Activated naive CD8-positive, alpha-beta T cell (primary cell): ENCODE measurements around the gene HNF1B.

Experiments
- H3K27ac Mint-ChIP-seq: one replicate; pipeline ENCODE4 v1.8.0; 2021; ENCODE audit warnings: mixed read lengths
- H3K27me3 Mint-ChIP-seq: one replicate; pipeline ENCODE4 v1.8.0; 2021; ENCODE audit warnings: mixed read lengths
- H3K36me3 Mint-ChIP-seq: one replicate; pipeline ENCODE4 v1.8.0; 2021; ENCODE audit warnings: mixed read lengths
- H3K4me1 Mint-ChIP-seq: one replicate; pipeline ENCODE4 v1.8.0; 2021; ENCODE audit warnings: low read depth, mixed read lengths
- H3K4me3 Mint-ChIP-seq: one replicate; pipeline ENCODE4 v1.8.0; 2021; ENCODE audit warnings: mild to moderate bottlenecking, mixed read lengths
- H3K9me3 Mint-ChIP-seq: one replicate; pipeline ENCODE4 v1.8.0; 2021; ENCODE audit warnings: low read depth, mixed read lengths

The HNF1B gene

DNA sequence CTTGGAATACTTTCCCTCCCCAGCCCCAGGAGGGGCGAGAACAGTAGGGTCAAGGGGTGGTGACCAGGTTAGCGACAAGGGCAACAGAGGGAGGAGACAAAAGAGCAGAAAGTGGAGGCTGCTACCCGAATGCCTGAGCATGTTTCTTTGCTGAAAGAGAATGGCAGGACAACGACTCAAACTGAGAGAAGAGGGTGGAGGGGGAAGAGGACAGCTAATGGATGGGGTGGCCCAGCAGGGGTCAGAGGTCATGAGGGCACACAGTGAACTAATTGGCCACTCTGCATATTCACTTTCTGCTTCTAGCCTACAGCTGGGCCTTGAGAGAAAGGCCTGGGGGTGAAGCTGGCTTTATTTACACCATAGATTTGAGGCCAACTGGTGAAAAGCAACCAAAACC lies 82.5 kb downstream of the HNF1B start:
- no peaks in the 10 kb centered on the region for H3K27me3 Mint-ChIP-seq
- no peak overlapping the region for H3K27ac Mint-ChIP-seq
- no peaks in the 10 kb centered on the region for H3K4me1 Mint-ChIP-seq
- H3K36me3 Mint-ChIP-seq = no peaks in the 10 kb centered on the region
- no peaks in the 10 kb centered on the region for H3K9me3 Mint-ChIP-seq
- no peak overlapping the region for H3K4me3 Mint-ChIP-seq

DNA sequence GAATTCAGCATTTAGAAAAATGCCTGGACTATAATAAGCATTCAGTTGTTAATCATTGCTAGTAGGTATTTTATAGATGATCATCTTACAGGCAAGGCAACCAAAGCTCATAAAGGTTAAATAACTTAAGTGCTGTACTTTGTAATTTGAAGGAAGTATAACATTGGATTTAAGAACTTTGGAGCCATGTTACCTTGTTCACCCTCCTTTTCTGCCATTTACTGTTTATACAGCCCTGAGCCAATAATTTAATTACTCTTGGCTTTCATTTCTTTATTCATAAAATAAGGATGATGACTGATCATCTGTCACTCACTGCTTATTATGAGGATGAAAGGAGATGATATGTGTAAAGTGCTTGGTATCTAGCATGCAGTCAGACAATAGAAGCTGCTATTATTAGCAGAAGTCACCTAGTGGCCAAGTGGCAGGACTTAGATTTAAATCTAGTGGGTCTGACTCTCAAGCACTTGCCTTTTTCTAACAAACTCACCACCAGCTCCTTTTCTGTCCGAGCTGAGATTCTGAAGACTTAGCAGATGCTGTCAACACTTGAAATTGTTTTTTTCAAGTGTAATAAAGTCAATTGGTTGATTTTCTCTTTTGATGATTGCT lies 83.4 kb downstream of the HNF1B start:
- Mint-ChIP-seq H3K27ac (no peak overlapping the region), H3K4me1 (no peaks in the 10 kb centered on the region), H3K4me3 (no peak overlapping the region), H3K36me3 (no peaks in the 10 kb centered on the region), H3K9me3 (no peaks in the 10 kb centered on the region), H3K27me3 (no peaks in the 10 kb centered on the region)

DNA sequence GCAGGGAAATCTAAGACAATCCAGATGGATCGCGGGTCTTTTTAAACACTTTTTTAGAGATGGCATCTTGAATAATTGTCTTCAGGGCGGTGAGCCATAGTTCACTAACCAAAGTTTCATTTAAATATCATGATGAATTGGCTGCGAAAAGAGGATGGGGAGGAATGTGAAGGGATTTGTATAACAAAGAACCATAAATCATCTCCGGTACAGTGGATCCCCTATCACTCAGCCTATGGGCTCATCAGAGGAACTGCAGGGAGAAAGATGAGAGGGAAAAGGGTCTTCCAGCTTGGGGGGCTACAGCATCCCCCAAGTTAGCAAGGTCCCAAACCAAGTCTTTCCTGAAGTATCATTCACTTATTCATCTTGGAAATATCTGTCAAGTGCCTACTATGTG lies 84.9 kb downstream of the HNF1B start:
- H3K27me3 Mint-ChIP-seq = no peaks in the 10 kb centered on the region
- no peaks in the 10 kb centered on the region for H3K36me3 Mint-ChIP-seq
- H3K4me1 Mint-ChIP-seq = no peaks in the 10 kb centered on the region
- H3K4me3 Mint-ChIP-seq = no peak overlapping the region
- H3K9me3 Mint-ChIP-seq = no peaks in the 10 kb centered on the region
- H3K27ac Mint-ChIP-seq = no peak overlapping the region

DNA sequence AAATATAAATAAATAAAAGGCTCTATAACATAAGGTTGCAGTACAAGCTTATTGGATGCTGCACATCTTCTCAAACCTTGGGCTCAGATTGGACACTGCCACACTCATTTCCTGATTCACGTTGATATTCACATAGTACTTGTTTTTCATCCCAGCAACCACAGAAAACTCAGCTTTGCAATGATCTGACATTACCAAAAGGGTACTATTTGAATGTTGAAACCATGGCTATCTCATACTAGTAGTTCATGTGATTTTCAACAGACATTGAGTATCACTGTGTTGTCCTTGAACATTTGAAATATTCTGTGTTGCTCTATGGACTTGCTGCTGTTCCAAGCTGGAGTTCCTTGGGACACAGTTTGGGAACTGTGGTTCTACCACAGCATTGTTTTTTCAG lies 87.7 kb downstream of the HNF1B start:
- Mint-ChIP-seq H3K27ac (no peak overlapping the region), H3K4me3 (no peak overlapping the region), H3K27me3 (no peaks in the 10 kb centered on the region), H3K36me3 (no peaks in the 10 kb centered on the region), H3K4me1 (no peaks in the 10 kb centered on the region), H3K9me3 (no peaks in the 10 kb centered on the region)

DNA sequence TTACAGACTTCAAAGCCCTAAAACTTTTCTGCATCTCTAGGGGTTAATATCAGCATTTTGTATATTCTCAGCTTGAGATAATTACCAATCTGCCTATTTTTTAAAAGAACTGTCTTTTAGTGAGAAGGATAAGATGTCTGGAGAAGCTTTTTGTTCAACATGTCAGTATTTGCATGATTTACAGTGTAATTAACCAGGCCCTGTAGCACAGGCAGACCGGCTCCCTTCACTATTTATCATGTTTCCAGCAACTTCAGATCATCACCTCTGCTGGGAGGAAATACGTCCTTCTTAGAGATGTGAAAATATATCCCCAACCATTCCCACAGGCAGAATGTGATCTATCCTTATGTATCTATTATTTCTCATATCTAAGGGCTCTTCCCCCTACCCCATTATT lies 93.0 kb downstream of the HNF1B start:
- Mint-ChIP-seq H3K4me1 (no peaks in the 10 kb centered on the region), H3K27ac (no peak overlapping the region), H3K36me3 (no peaks in the 10 kb centered on the region), H3K4me3 (no peak overlapping the region), H3K9me3 (no peaks in the 10 kb centered on the region), H3K27me3 (peaks cover 23% of the 10 kb centered on the region)

DNA sequence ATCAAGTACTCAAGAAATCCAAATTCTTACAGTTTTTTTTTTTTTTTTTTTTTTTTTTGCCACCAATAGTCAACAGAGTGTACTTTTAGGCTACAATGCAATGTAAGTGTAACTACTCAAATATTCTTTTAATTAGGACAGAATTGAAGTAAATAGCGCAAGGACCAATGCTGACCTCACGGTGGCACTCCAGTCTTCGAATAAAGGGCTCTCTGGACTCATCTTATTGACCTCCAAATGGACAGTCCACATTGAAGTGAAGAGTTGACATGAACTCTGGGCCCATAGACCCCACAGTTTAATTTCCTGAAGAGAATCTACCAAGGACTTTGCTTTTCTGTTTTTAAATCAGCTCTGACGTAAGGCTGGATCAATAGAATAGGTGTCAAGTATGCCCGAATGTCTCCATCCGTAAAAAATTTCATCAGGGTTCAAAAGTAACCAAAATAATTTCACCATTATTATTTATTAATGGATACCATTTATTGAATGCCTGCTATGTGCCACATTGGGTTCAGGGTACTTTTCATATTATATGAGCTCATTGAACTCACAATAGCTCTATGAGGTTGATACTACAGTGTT lies 94.3 kb downstream of the HNF1B start:
- Mint-ChIP-seq H3K27ac (no peak overlapping the region), H3K27me3 (peaks cover 32% of the 10 kb centered on the region), H3K9me3 (no peaks in the 10 kb centered on the region), H3K36me3 (no peaks in the 10 kb centered on the region), H3K4me1 (no peaks in the 10 kb centered on the region), H3K4me3 (no peak overlapping the region)

DNA sequence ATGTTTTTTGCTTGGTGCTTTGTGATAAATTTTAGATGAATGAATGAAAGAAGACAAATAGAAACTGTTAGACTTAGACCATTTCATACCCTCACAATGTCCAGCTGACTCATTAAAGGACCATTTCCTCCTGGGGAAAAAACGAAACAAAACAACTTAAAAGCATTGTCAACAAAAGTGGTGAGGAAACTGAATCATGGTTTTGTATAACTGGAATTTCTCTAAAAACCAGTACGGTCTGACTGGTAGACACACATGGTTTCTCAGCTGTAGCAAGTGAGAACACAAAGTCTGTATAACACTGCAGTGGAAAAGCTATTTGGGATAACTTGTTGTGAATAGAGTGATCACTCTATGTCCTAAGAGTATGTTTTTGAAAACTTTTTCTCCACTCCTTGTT lies 96.3 kb downstream of the HNF1B start:
- no peak overlapping the region for H3K27ac Mint-ChIP-seq
- no peak overlapping the region for H3K4me3 Mint-ChIP-seq
- H3K27me3 Mint-ChIP-seq = peaks cover 40% of the 10 kb centered on the region

DNA sequence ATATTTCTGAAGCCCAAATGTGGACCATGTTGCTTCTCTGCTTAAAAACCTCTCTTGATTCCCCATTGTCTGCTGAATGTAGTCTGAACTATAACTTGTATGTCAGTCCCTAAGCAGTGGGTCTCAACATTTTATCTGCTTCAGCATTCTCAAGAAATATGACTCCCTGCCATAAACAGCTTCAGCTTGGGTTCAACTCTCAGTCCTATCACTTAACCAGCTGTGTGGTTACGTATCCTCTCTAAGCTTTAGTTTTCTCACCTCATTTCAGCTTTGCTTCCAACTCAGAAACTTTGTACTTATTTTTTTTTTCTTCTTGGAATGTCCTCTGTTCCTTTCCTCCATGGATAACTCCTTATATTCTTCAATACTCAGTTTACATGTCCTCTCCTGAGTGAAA lies 97.0 kb downstream of the HNF1B start:
- H3K36me3 Mint-ChIP-seq = peaks cover under 1% of the 10 kb centered on the region
- H3K4me3 Mint-ChIP-seq = no peak overlapping the region
- H3K9me3 Mint-ChIP-seq = no peaks in the 10 kb centered on the region
- peaks cover 7% of the 10 kb centered on the region for H3K4me1 Mint-ChIP-seq
- no peak overlapping the region for H3K27ac Mint-ChIP-seq
- H3K27me3 Mint-ChIP-seq = peaks cover 40% of the 10 kb centered on the region

More for the DNA sequence above, 96.3 kb downstream of the HNF1B start:
- Mint-ChIP-seq H3K4me1 (peaks cover 7% of the 10 kb centered on the region), H3K36me3 (no peaks in the 10 kb centered on the region), H3K9me3 (no peaks in the 10 kb centered on the region)

DNA sequence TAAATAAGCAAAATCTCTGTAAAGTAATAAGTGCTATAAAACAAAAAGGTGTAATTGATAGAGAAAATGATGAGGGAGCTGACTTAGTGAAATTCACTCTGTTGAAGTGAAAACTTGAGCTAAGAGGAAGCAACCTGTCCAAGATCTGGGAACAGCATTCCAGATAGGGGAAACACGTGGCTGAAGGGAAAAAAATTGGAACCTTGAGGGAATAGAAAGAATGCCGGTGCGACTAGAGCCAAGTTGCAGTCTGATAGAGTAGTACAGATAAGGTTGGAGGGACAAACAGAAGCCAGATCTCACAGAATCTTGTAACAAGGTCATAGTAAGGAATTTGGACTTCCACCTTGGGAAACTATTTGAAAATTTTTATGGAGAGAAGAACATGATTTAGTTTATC lies 101.0 kb downstream of the HNF1B start:
- Mint-ChIP-seq H3K9me3 (no peaks in the 10 kb centered on the region), H3K27me3 (peaks cover 27% of the 10 kb centered on the region), H3K4me3 (peak overlapping the region; percentile 97), H3K36me3 (peaks cover 9% of the 10 kb centered on the region), H3K4me1 (peaks cover 36% of the 10 kb centered on the region), H3K27ac (no peak overlapping the region)

DNA sequence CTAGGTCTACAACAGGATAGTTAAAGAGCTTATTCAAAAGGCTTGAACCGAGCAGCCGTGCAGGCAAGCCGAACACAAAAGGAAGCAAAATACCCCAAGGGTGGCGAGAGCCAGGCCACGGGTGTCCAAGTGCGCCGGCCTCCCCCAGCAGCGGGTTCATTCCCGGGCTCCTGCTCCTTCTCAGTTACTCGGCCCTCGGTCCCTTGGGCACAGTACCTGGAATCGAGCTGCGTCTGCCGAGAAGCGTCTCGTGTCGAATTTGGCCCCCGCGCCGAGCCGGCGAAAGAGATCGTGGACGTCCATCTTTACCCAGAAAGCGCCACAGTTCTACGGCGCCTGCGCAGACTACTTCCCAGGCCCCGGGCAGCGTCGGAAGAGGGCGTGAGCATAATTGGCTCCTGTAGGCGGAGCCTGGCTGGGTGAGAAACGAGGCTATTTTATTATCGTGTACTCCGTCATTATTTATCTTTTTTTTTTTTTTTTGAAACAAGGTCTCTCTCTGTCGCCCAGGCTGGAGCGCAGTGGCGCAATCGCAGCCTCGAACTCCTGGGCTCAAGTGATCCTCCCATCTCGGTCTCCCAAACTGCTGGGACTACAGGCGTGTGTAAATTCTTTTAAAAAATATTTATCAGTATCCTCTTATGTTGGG lies 101.6 kb downstream of the HNF1B start, which contains the start of gene DDX52:
TSS of gene DDX52 (minus strand) at position 329 of the 649 bp plus-strand sequence. CDS start at position 303, 26 bp downstream.
- Mint-ChIP-seq H3K4me1 (peaks cover 39% of the 10 kb centered on the region), H3K27ac (peak within 1 kb of the TSS; percentile 94), H3K9me3 (no peaks in the 10 kb centered on the region), H3K36me3 (peaks cover 11% of the 10 kb centered on the region), H3K4me3 (peak within 1 kb of the TSS; percentile 97), H3K27me3 (peaks cover 23% of the 10 kb centered on the region)

DNA sequence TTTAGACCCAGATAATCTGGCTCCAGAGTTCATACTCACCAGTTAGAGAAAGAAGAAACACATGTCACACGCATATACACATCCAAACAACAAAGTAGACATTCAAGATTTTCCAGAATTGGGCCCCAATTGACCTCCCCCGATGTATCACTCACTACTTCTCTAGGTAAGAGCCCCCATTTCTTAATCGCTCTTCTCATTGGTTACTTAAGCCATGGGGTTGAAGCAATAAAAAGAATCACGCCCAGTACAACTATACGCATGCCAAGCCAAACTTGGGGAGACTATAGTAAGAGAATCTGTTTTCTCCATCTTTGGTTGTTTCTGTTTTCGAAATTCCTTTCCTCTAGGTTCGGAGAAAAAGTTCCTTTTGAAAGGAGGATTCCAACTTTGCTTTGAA lies 102.2 kb downstream of the HNF1B start:
- no peaks in the 10 kb centered on the region for H3K9me3 Mint-ChIP-seq
- H3K27ac Mint-ChIP-seq = peak overlapping the region; percentile 94
- peaks cover 41% of the 10 kb centered on the region for H3K4me1 Mint-ChIP-seq
- peaks cover 18% of the 10 kb centered on the region for H3K27me3 Mint-ChIP-seq
- peaks cover 13% of the 10 kb centered on the region for H3K36me3 Mint-ChIP-seq
- peak overlapping the region; percentile 97 for H3K4me3 Mint-ChIP-seq

DNA sequence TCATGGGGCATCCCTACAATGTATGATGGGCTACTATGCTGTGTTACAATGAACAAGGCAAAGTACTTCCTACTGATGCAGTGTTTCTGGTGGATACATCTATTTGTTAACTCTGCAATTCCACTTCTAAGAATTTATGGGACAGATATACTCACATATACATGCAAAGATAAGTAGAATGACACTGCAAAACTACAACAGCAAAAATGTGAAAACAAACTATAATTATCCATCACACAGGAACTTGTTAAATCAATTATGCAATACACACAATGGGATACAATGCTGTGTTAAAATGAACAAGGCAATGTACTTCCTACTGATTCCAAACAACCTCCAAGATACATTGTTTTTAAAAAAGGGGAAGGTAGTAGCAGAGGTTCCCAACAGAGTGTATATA lies 104.8 kb downstream of the HNF1B start:
- peaks cover 15% of the 10 kb centered on the region for H3K36me3 Mint-ChIP-seq
- peaks cover 41% of the 10 kb centered on the region for H3K4me1 Mint-ChIP-seq
- H3K27me3 Mint-ChIP-seq = peaks cover 7% of the 10 kb centered on the region
- no peaks in the 10 kb centered on the region for H3K9me3 Mint-ChIP-seq
- H3K4me3 Mint-ChIP-seq = peak overlapping the region; percentile 30
- H3K27ac Mint-ChIP-seq = no peak overlapping the region

DNA sequence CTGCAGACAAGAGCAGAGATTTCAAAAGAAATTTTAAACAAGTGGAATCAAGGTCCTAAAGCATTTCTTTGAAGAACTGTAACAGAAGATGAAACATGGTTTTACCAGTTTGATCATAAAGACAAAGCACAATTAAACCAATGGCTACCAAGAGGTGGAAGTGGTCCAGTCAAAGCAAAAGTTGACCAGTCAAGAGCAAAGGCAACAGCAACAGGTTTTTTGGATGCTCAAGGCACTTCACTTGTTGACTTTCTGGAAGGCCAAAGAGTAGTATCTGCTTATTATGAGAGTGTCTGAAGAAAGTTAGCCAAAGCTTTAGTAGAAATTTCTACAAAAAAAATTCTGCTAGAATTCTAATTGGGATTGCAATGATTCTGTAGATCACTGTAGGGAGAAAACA lies 106.9 kb downstream of the HNF1B start:
- Mint-ChIP-seq H3K27me3 (no peaks in the 10 kb centered on the region), H3K27ac (no peak overlapping the region), H3K36me3 (peaks cover 15% of the 10 kb centered on the region), H3K9me3 (no peaks in the 10 kb centered on the region), H3K4me3 (peak overlapping the region; percentile 12), H3K4me1 (peaks cover 34% of the 10 kb centered on the region)
